Sciatic nerve (tissue), 2 donors: Measurements from ENCODE around the gene IL1RAPL1. TPM values are rescaled to one million over a fixed set of nuclear protein-coding genes. Genes with fewer than 3 reads are reported as not detected.

Experiments used
- ATAC-seq: fragments of 200-7000 bp; cut with Tn5 transposase; one replicate; pipeline ENCODE4 v1.9.1; 2020; ENCODE audit warnings: mild to moderate bottlenecking, moderate library complexity
- DNase-seq: peaks from one replicate; pipeline ENCODE4 v3.0.0-alpha.2; 2020; ENCODE audit warnings: low spot score
- intact Hi-C: fragments of 100-400 bp; cut with DNase I; formaldehyde crosslinking; loops from one replicate; pipeline ENCODE4 v1.14.2; 2022
- total RNA-seq: library from RNA; stranded (reverse); fragmentation: NEBNext Ultra II Directional; extraction: Animal tissue kit (Norgen Biotek cat#: 25700); gene quantifications from one replicate; pipeline ENCODE4 v1.2.1, GENCODE V29; 2021
- donor health status: DM: no; HTN: no; CAD: no.
- donor health status: DM: no; HTN: no; CAD: no.

Gene IL1RAPL1
- total RNA-seq, 1 donor from 2014 or later: 10.3 TPM

DNA sequence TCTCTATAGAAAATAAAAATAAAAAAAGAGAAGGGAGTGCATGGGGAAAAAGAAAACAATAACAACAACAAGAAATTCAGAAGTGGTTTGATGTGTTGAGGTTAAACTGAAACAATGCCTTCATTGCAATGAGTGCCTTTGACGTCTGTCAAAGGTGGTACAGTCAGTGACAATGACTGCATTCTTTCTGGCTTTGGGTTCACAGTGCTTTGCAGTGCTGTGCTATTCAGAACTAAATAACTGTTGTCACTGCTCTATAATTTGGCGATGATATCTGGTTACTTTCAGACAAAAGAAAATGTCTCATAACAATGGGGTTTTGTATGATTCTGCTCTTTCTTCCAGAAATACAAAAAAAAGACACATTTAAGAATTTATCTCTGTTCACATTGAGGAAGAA lies 1139.6 kb downstream of the IL1RAPL1 start:
- ATAC-seq (no peak), DNase-seq (no peak)
- intact Hi-C loops: no loop called here

DNA sequence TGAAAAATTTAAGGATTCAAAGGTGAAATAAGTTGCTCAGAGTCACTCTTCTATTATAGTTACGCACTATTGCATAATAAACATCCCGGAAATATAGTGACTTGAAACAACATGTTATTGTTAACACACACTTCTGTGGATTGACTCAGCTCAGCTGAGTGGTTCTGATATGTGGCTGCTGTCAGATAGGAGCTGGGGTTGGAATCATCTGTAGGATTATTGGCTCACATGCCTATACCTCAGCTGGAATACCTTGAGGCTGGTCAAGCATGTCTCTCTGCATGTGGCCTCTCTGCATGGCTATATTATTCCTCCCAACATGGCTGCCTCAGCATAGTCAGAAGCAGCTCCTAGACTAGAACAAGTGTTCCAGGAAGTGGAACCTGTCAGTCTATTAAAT lies 1141.4 kb downstream of the IL1RAPL1 start:
- no peak for ATAC-seq
- DNase-seq: no peak
- intact Hi-C loops: no loop called here

DNA sequence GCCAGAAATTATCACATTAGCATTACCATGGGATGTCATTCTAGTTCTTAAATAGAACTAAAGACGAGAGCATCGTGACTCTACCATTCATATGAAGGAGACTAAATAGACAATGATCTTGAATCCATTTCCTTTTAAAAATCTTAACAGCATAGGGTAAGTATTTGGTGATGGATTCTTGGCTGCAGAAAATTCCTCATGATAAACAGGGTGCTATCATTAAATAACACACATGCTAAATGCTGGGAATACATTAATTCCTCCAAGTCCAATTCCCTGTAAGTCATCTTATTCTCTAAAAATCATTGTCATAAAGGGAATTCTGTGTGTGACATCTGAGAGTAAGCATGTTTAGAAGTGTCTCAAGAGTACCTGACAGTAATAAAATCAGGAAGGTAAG lies 1157.7 kb downstream of the IL1RAPL1 start:
- ATAC-seq: no peak
- no peak for DNase-seq
- intact Hi-C loops: no loop called here

DNA sequence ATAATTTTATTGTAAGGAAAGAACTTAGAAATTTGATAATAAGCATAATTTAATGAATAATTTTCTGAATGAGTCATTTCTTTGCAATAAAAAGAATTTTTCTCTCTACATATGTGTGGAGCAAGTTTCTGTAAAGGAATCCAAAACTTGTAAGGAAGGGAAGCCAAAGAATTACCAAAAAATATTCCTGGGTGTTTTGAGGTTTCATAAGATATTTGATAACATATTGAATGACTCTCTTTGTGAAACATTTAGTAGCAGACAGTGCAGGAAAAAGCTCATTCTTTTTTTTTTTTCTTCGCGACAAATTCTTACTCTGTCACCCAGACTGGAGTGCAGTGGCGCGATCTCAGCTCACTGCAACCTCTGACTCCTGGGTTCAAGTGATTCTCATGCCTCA lies 1159.1 kb downstream of the IL1RAPL1 start:
- intact Hi-C loops: no loop called here
- ATAC-seq: no peak

DNA sequence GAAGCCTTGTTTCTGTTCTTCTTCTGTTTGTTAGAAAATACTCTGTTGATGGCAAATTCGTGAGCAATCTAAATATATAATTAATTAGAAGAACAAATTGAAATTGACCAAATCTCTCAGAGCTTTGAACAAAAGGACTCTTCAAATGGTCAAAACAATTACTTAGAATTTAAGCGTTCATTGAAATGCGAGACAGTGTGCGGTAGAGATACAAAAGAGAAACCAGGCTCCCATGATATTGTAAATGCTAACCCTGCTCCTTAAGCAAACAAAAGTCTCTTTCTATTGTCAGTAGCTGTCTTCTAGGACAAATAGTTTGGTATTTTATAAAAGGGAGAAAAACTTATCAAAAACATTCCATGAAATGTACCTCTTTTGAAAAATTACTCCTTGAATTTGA lies 1174.8 kb downstream of the IL1RAPL1 start:
- ATAC-seq (no peak), DNase-seq (no peak)
- intact Hi-C loops: no loop called here

More for the DNA sequence above, 1159.1 kb downstream of the IL1RAPL1 start:
- DNase-seq: no peak

DNA sequence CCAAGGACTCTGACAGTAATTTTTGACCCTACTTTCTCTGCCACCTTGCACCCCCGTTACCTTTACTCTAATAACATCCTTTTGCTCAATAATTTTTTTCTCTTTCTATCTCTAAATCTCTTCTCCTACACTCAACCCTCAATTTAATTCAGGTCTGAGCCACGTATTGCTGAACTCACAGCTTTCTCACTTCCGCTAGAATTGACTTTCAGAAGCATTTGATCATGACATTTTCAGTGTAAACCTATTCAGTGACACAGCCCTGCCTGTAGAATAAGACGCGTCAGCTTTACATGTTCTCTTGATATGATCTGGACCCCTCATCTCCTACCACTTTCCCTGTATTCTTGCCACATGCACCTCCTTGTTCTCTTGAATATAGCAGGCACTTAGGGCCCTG lies 1188.6 kb downstream of the IL1RAPL1 start:
- intact Hi-C loops: no loop called here
- ATAC-seq (no peak), DNase-seq (no peak)

DNA sequence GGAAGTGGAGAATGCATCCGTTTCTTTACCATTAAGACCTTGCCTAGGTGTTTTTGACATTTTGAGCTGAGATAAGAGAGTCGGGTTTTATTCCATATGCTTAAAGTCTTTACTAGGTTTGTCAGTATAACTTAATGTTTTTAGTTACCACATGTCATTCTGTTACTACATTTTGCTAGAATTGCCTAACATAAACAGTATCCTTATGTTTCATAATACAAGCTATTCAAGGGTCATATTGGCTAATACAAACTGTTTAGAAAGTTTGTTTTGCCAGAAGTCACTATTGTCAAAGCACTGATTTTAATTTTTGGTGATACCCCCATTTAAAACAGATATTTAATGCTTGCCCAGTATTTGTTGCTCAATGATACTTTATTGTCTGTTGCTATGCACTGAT lies 1200.4 kb downstream of the IL1RAPL1 start:
- no peak for ATAC-seq
- intact Hi-C loops: no loop called here
- no peak for DNase-seq

DNA sequence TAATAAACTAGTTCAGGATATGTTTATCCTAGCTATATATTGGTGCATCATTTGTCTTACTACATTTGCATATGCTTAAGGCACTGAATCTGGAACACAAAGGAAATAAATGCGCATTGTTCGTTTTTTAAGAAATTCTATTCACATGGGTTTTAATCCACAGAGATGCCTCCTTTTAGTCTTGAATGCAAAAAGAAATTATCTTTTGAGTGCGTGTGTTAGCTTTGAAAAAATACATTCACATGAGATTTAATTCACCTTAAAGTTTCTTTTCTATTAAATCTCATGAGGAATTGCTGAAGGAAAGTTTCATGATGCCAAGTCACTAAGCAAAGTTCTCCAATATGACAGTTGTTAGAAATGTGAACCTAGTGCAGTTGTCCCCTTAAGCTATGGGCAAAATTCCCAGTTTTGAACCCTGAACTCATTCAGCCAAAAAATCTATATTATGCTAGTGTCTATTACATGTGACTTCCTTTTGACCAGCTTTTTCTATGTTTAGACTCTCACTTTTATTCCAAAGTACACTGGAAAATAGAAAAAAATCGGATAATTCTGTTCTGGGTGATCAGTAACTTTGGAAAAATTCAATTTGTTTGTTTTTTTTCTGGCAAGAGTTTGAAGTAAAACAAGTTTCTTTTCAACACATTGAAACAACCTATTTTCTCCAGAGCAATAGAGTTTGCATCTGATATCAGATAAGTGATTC lies 1201.9 kb downstream of the IL1RAPL1 start:
- intact Hi-C loops: no loop called here

DNA sequence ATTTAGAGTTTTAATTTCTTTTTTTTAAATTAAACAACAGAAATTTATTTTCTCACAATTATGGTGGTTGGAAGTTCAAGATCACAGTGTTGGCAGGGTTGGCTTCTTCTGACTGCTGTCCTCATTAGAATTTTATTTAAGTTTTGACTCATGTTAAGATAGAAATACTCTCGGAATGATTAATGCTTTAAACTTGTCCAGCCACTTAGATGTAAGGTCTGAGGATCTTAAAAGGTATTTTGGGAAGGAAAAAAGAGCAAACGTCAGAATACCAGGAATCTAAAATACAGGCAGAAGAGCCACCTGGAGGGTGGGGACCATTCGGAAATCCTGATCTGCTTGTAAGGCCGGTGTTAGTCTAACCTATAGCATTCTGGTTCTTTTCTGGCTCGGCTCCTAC lies 1205.1 kb downstream of the IL1RAPL1 start:
- DNase-seq (no peak), ATAC-seq (no peak)
- intact Hi-C loops: no loop called here

More for the DNA sequence above, 1201.9 kb downstream of the IL1RAPL1 start:
- DNase-seq (no peak), ATAC-seq (no peak)

DNA sequence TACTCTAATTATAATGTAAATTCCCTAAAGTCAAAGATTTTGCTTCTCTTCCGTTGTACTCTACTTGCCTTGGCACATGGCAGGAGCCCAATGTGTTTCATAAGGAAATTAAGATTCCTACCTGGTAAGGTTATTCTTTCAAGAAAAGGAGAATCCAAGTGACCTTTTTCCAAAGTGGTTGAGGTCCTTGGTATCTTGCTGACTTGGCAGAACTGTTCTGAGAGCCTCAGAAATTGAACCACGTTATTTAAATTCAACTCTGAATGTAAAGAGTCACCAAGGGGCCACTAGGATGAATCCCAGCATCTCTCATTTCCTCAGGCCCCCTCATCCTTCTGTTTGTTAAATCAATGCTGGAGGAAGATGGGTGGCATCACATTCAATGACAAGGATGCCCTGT lies 1209.9 kb downstream of the IL1RAPL1 start:
- ATAC-seq: no peak
- intact Hi-C loops: no loop called here
- no peak for DNase-seq

DNA sequence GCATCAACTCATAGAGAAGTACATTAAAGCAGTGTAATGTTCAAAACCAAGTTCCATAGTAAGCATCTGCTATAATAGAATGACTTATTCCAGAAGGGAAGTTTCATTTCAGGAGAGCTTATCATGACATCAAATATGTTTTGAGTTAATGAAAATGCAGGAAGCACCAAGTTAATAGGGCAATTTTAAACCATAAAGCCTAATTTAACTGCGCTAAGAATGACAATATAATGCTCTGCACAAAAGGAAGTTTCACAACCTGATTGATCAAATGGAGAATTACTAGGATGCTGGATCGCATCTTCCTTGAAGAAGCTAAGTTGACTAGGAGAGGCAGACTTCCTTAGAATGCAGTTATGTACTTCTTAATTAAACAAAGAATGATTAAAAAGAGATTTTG lies 1211.2 kb downstream of the IL1RAPL1 start:
- intact Hi-C loops: no loop called here
- no peak for ATAC-seq
- no peak for DNase-seq

DNA sequence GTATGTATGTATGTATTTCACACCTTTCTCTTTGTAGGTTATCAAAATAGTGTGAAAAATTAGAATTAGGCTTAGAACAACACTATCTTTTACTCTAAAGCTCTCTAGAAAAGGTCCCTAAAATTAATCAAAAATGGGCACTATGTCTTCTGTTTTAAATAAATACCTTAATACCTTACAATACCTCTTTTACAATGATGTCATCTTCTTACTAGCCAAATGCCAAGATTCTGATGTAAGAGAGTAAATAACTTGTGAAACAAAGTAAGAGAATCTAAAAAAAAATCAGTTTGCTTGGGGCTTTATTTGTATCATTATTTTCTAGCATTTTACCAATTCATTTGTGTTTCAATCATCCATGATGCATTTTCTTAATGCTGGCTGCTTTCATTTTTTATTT lies 1225.9 kb downstream of the IL1RAPL1 start:
- no peak for DNase-seq
- ATAC-seq: no peak
- intact Hi-C loops: no loop called here

DNA sequence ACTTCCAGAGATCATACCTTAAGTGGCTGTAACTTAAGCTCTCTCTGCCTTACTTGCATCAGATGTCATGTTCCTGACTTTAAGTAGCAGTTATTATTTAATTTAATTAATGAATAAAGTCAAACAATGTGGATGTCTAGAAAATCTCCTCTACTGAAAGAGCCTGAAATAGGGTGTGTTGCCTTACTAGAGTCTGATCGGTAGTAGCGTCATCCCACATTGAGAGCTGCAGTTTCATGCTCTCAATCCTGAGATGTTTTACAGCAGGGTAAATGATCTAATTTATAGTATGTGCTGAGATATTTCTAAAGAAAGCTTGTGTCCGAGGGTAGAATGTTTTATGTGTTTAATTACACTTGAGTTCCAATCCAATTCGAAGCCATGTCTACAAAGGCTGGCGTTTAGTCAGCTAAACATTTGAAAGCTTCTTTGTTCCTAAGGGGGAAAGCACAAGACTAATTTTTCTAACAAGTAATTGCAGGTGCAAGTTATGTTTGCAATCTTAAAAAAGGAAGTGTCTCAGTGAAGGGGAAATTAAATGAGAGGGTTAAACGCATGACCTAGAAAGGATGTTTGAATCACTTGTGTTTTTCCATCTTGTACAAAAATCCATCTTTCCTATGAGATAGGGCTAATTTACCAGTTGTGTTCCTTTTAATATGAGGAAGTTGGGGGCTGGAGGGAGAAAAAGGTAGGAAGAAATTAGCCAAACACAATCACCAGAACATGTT lies 1237.1 kb downstream of the IL1RAPL1 start:
- intact Hi-C loops: no loop called here
- ATAC-seq: no peak
- no peak for DNase-seq

DNA sequence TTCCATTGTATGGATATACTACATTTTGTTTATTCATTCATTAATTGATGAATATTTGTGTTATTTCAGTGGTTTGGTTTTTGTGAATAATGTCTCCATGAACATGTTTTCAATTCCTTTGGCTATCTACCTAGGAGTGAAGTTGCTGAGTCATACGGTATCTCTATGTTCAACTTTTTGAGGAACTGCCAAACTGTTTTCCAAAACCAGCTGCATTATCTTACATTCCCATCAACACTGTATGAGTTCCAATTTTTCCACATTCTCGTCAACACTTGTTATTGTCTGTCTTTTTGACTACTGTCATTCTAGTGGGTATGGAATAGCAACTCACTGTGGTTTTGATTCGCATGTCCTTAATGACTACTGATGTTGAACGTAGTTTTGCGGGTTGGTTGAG lies 1239.5 kb downstream of the IL1RAPL1 start:
- intact Hi-C loops: no loop called here
- no peak for DNase-seq
- no peak for ATAC-seq

DNA sequence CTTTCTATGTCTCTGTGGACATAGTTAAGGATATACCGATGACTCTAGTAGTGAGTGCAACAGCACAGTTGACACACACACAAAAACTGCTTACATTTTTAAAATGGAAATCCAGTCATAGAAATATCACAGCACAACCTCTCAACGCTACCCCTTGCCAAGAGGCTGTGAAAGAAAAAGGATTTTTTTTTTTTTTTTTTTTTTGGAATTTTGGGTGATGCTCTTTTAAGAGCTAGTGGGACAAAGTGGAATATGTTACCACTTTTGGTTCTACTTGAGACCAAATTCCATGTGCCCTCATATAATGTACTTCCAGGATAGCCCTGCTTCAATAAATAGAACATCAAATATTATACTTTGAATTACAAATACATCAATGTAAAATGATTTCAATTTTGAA lies 1247.1 kb downstream of the IL1RAPL1 start:
- ATAC-seq (no peak), DNase-seq (no peak)
- intact Hi-C loops: no loop called here

DNA sequence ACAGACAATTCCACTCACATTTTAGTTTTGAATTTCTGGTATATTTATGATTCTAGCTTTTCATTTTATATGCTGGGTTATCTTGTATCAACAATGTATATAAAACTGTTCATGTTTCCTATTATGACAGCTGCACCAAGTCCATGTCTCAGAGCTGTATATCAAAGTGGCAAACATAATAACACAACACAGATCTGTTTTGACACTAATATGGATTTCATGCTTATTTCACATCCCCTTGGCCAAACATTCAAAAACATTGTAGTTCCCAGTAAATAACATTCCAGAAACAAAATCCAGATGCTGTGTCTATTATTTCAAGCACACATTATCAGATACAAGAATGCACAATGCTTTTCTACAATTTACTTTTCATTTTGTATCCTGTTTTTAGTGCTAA lies 1247.5 kb downstream of the IL1RAPL1 start:
- intact Hi-C loops: no loop called here
- no peak for DNase-seq
- ATAC-seq: no peak

DNA sequence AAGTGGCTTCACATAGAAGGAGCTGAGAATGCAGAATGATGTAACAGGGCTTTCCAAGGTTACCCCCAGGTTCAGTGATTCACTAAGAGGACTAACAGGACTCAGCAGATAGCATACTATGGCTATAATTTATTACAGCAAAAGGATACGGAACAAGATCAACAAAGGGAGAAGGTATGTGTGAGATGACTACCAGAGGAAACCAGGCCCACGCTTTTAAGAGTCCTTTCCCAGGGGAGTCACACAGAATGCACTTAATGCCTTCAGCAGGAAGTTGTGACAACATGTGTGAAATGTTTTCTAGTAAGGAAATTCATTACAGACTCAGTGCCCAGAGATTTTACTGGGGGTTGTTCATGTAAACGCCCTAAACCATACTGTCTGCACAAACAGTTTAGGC lies 1254.5 kb downstream of the IL1RAPL1 start:
- intact Hi-C loops: no loop called here
- ATAC-seq: no peak

DNA sequence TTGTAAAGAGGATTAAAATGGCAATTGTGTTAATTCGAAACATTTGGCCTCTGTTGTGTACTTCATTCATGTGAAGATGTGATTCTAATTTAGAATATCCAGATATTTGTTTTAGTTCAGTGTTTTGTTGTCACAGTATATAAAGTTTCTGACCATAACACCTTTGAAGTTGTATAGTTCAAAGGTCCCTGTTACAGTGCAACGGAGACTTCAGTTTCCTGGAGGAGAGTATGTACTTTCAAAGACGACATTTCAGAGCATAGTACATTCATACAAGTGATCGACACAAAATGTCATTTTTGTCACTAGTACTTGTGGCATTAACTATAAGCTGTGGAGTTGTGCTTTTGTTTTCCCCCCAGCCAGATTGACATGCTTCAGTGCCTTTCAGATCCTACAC lies 1255.3 kb downstream of the IL1RAPL1 start:
- intact Hi-C loops: no loop called here
- DNase-seq: no peak
- no peak for ATAC-seq

More for the DNA sequence above, 1254.5 kb downstream of the IL1RAPL1 start:
- DNase-seq: no peak

DNA sequence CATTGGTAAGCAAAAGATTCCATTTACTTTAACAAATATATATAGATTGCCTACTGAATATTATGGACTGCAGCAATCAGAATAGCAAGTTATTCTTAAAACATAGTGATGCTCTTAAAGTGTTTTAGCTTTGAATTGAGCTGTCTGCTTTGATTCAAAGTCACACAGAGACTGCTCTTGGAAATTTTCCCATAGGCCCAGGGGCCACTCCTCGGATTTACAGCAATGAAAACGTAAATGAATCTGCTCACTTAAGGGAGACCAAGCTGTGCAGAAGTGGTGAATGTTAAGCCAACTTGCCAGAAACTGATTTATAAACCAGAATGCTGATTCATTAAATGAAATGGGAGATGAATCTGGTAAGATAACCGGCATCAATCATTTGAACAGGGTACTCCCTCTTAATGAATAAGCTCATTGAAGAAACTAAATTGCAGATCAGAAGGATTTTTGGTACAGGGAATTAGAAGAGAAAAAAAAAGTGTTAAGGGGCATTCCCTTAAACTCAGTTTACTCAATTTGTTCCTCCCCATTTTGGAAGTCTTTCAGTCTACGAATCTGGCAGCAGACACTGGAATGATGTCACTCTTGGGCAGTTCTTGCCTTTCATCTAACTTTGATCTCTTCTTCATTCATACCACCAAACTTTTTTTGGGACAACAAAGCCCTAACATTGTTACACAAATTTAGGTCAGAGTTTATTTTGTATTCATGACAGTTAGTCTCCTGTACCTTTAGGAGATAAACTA lies 1264.8 kb downstream of the IL1RAPL1 start:
- DNase-seq (no peak), ATAC-seq (no peak)
- intact Hi-C loops: no loop called here

DNA sequence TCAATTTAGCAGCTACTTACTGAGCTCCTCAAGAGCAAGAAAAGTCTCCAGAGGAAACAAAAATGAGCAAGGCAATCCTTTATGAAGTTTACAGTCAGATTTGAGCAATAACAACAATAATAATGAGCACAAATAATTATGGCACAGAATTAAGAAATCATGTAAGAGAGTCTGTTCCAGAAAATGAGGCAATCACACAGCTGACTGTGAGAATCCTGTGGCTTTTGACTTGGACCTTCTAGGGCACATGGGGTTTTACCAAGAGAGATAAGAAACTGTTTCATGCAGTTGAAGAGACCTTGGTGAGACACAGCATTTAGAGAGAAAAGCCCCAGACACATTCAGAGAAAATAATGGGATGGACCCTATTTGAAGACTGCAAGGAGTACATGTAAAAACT lies 1265.5 kb downstream of the IL1RAPL1 start:
- DNase-seq: no peak
- intact Hi-C loops: no loop called here
- ATAC-seq: no peak
